GM21528 (cell line): ENCODE data around the gene MOB1B.
"Not testable (repeated sequence)": the region's sequence is repeated elsewhere in the genome, so short reads cannot be mapped to it uniquely, and the experiment has no call there.

ENCODE experiments used
- ATAC-seq: cut with Tn5 transposase; IDR thresholded peaks from one replicate; pipeline ENCODE4 v1.9.1; 2021; ENCODE audit warnings: mild to moderate bottlenecking, moderate library complexity; ENCODE audit not compliant: unreplicated experiment, low FRiP score

Gene MOB1B

GRCh38 chr4:71004281-71004851 lies 102.2 kb downstream of the MOB1B start:
- no peak for ATAC-seq

GRCh38 chr4:71005025-71005424 lies 102.9 kb downstream of the MOB1B start:
- ATAC-seq = not testable (repeated sequence)

- peak; percentile 86 for ATAC-seq
These were observed 104.2 kb downstream of the MOB1B start for GRCh38 chr4:71006203-71006907.

- ATAC-seq = no peak
These were observed 106.0 kb downstream of the MOB1B start for GRCh38 chr4:71008196-71008595.

- ATAC-seq = no peak
These were observed 106.9 kb downstream of the MOB1B start for GRCh38 chr4:71009086-71009485.

GRCh38 chr4:71009890-71010588 lies 107.9 kb downstream of the MOB1B start:
- no peak for ATAC-seq

GRCh38 chr4:71011451-71011850 lies 109.3 kb downstream of the MOB1B start:
- no peak for ATAC-seq

GRCh38 chr4:71017391-71017790 lies 115.2 kb downstream of the MOB1B start:
- ATAC-seq = not testable (repeated sequence)

GRCh38 chr4:71020611-71021010 lies 118.4 kb downstream of the MOB1B start:
- ATAC-seq = no peak

- ATAC-seq = no peak
These were observed 123.5 kb downstream of the MOB1B start for GRCh38 chr4:71025654-71026053.

GRCh38 chr4:71026086-71026485 lies 123.9 kb downstream of the MOB1B start:
- ATAC-seq = no peak

- ATAC-seq = no peak
These were observed 125.4 kb downstream of the MOB1B start for GRCh38 chr4:71027611-71028010.

GRCh38 chr4:71029504-71029903 lies 127.3 kb downstream of the MOB1B start:
- ATAC-seq = no peak

- not testable (repeated sequence) for ATAC-seq
These were observed 129.9 kb downstream of the MOB1B start for GRCh38 chr4:71032106-71032505.
